Glomerular endothelial cell (primary cell): Measurements from ENCODE around the gene ABCC5. TPM values are rescaled to one million over a fixed set of nuclear protein-coding genes. Genes with fewer than 3 reads are reported as not detected.
"Not testable (repeated sequence)": the region's sequence is repeated elsewhere in the genome, so short reads cannot be mapped to it uniquely, and the experiment has no call there.

Experiments used
- DNase-seq: peaks from one replicate; pipeline ENCODE4 v3.0.0-alpha.2; 2011; ENCODE audit warnings: low read depth, low spot score; ENCODE audit errors: extremely low read depth
- total RNA-seq: library from RNA; depleted of rRNA; stranded (reverse); fragments of >200 nt; gene quantifications from 2 replicates; pipeline ENCODE4 v1.2.3, GENCODE V29; 2015

ABCC5 gene
- total RNA-seq, 1 donor from 2014 or later, result 12.2 TPM

- no peak for DNase-seq
Observed at GRCh38 chr3:183896610-183897009, 121.1 kb downstream of the ABCC5 start.

GRCh38 chr3:183896184-183896583 is 121.5 kb downstream of the ABCC5 start:
- no peak for DNase-seq

- no peak for DNase-seq
Observed at GRCh38 chr3:183895774-183896173, 121.9 kb downstream of the ABCC5 start.

- DNase-seq, result peak; percentile 18
Observed at GRCh38 chr3:183895296-183895695, 122.4 kb downstream of the ABCC5 start.

GRCh38 chr3:183892610-183893214 is 125.0 kb downstream of the ABCC5 start:
- DNase-seq, result no peak

- no peak for DNase-seq
Observed at GRCh38 chr3:183885766-183886165, 131.9 kb downstream of the ABCC5 start.

- peak; percentile 54 for DNase-seq
Observed at GRCh38 chr3:183884427-183885296, 133.0 kb downstream of the ABCC5 start, which contains the start of gene PARL. Gene PARL (minus strand): TSS chr3:183884880. CDS start chr3:183884846, 34 bp downstream.

- no peak for DNase-seq
Observed at GRCh38 chr3:183884097-183884426, 133.6 kb downstream of the ABCC5 start.

GRCh38 chr3:183883291-183884096 is 134.2 kb downstream of the ABCC5 start:
- no peak for DNase-seq

- no peak for DNase-seq
Observed at GRCh38 chr3:183880121-183880520, 137.6 kb downstream of the ABCC5 start.

GRCh38 chr3:183879243-183879642 is 138.4 kb downstream of the ABCC5 start:
- DNase-seq, result no peak

- DNase-seq, result no peak
Observed at GRCh38 chr3:183878071-183878470, 139.6 kb downstream of the ABCC5 start.

- DNase-seq, result not testable (repeated sequence)
Observed at GRCh38 chr3:183877227-183877626, 140.5 kb downstream of the ABCC5 start.

GRCh38 chr3:183875411-183875810 is 142.3 kb downstream of the ABCC5 start:
- no peak for DNase-seq

- no peak for DNase-seq
Observed at GRCh38 chr3:183873914-183874313, 143.8 kb downstream of the ABCC5 start.

GRCh38 chr3:183871541-183871940 is 146.1 kb downstream of the ABCC5 start:
- DNase-seq, result no peak

GRCh38 chr3:183870563-183870962 is 147.1 kb downstream of the ABCC5 start:
- no peak for DNase-seq
